Measurements from ENCODE around the gene OR51M1.
"Not testable (repeated sequence)": the region's sequence is repeated elsewhere in the genome, so short reads cannot be mapped to it uniquely, and the experiment has no call there.

Gene OR51M1

GRCh38 chr11:5383576-5383975, at the start of gene OR51M1:
Gene OR51M1 (plus strand): TSS chr11:5383812. CDS start chr11:5389399, 5,587 bp downstream.
- Histone ChIP-seq H3K4me1 (no peaks in the 10 kb centered on the region), H3K79me2 (no peaks in the 10 kb centered on the region), H3K4me2 (ENCODE audit: low read length) (no peak within 1 kb of the TSS), H3K27ac (no peak within 1 kb of the TSS), H3K9ac (no peak within 1 kb of the TSS), H3K9me3 (ENCODE audit: control insufficient read depth, low read length) (no peaks in the 10 kb centered on the region), H3K36me3 (ENCODE audit: control insufficient read depth, insufficient read depth, low read length) (no peaks in the 10 kb centered on the region), H3K27me3 (ENCODE audit: control insufficient read depth, insufficient read depth, low read length) (no peaks in the 10 kb centered on the region), H2AFZ (no peak within 1 kb of the TSS), H3K4me3 (ENCODE audit: low read depth, low read length) (no peak within 1 kb of the TSS)
- no peak for TF ChIP-seq CTCF (IDR thresholded peaks at IDR 0.05)

- Histone ChIP-seq H3K9me3 (ENCODE audit: control insufficient read depth, low read length) (no peaks in the 10 kb centered on the region), H3K9ac (no peak overlapping the region), H3K4me1 (no peaks in the 10 kb centered on the region), H3K4me2 (ENCODE audit: low read length) (no peak overlapping the region), H2AFZ (no peak overlapping the region), H3K79me2 (no peaks in the 10 kb centered on the region), H3K4me3 (ENCODE audit: low read depth, low read length) (no peak overlapping the region), H3K27ac (no peak overlapping the region), H3K36me3 (ENCODE audit: control insufficient read depth, insufficient read depth, low read length) (no peaks in the 10 kb centered on the region), H3K27me3 (ENCODE audit: control insufficient read depth, insufficient read depth, low read length) (no peaks in the 10 kb centered on the region)
- TF ChIP-seq CTCF (IDR thresholded peaks at IDR 0.05): no peak
These were observed 48.4 kb upstream of the OR51M1 start for GRCh38 chr11:5335170-5335569.

GRCh38 chr11:5336331-5336730, 47.3 kb upstream of the OR51M1 start:
- Histone ChIP-seq H3K9ac (no peak overlapping the region), H3K9me3 (ENCODE audit: control insufficient read depth, low read length) (no peaks in the 10 kb centered on the region), H3K4me1 (no peaks in the 10 kb centered on the region), H3K4me2 (ENCODE audit: low read length) (no peak overlapping the region), H3K27ac (no peak overlapping the region), H3K79me2 (no peaks in the 10 kb centered on the region), H3K4me3 (ENCODE audit: low read depth, low read length) (no peak overlapping the region), H2AFZ (no peak overlapping the region), H3K27me3 (ENCODE audit: control insufficient read depth, insufficient read depth, low read length) (no peaks in the 10 kb centered on the region), H3K36me3 (ENCODE audit: control insufficient read depth, insufficient read depth, low read length) (no peaks in the 10 kb centered on the region)
- TF ChIP-seq CTCF (IDR thresholded peaks at IDR 0.05): no peak

- not testable (repeated sequence) for H2AFZ ChIP-seq; H3K9me3 ChIP-seq (ENCODE audit: control insufficient read depth, low read length); H3K4me3 ChIP-seq (ENCODE audit: low read depth, low read length); H3K36me3 ChIP-seq (ENCODE audit: control insufficient read depth, insufficient read depth, low read length); H3K27ac ChIP-seq; H3K4me2 ChIP-seq (ENCODE audit: low read length); H3K27me3 ChIP-seq (ENCODE audit: control insufficient read depth, insufficient read depth, low read length); H3K79me2 ChIP-seq; H3K9ac ChIP-seq; H3K4me1 ChIP-seq
These were observed 46.4 kb upstream of the OR51M1 start for GRCh38 chr11:5337253-5337652.

- H3K9ac ChIP-seq: no peak overlapping the region
- H3K36me3 ChIP-seq (ENCODE audit: control insufficient read depth, insufficient read depth, low read length): no peaks in the 10 kb centered on the region
- no peak overlapping the region for H3K27ac ChIP-seq
- no peak overlapping the region for H2AFZ ChIP-seq
- H3K4me1 ChIP-seq: no peaks in the 10 kb centered on the region
- no peaks in the 10 kb centered on the region for H3K27me3 ChIP-seq (ENCODE audit: control insufficient read depth, insufficient read depth, low read length)
- TF ChIP-seq CTCF (IDR thresholded peaks at IDR 0.05): no peak
- no peaks in the 10 kb centered on the region for H3K79me2 ChIP-seq
- H3K4me2 ChIP-seq (ENCODE audit: low read length): no peak overlapping the region
- H3K9me3 ChIP-seq (ENCODE audit: control insufficient read depth, low read length): no peaks in the 10 kb centered on the region
- no peak overlapping the region for H3K4me3 ChIP-seq (ENCODE audit: low read depth, low read length)
These were observed 43.8 kb upstream of the OR51M1 start for GRCh38 chr11:5339771-5340322.

Data from parathyroid adenoma (tissue), 2 donors.